Thoracic aorta (tissue), 2 donors: ENCODE data around the gene ST3GAL5. TPM values are rescaled to one million over a fixed set of nuclear protein-coding genes. Genes with fewer than 3 reads are reported as not detected.

ENCODE experiments used
- ATAC-seq: fragments of 150-250 bp; one replicate; pipeline ENCODE4 v1.8.0; 2017; ENCODE audit warnings: low read depth; ENCODE audit not compliant: insufficient number of reproducible peaks, low FRiP score
- DNase-seq: peaks from one replicate; pipeline ENCODE4 v3.0.0-alpha.2; 2020; ENCODE audit warnings: low spot score
- H3K27ac ChIP-seq, 2 donors: fragments of 200-600 bp; sonication (generic); 1 replicate in 1 of 2; 2 replicates in 1 of 2; pipeline ENCODE4 v1.5.1; 2016; ENCODE audit warnings: mild to moderate bottlenecking in 2 of 2, moderate library complexity in 2 of 2
- H3K27me3 ChIP-seq: fragments of 200-600 bp; sonication (generic); replicated peaks from 2 replicates; pipeline ENCODE4 v1.6.0; 2016; ENCODE audit warnings: mild to moderate bottlenecking; ENCODE audit not compliant: insufficient read depth
- H3K36me3 ChIP-seq: fragments of 200-600 bp; sonication (generic); one replicate; pipeline ENCODE4 v1.5.1; 2016
- H3K4me1 ChIP-seq, 2 donors: fragments of 200-600 bp; sonication (generic); 1 replicate in 1 of 2; 2 replicates in 1 of 2; pipeline versions ENCODE4 v1.5.1 to v1.6.0; 2016; ENCODE audit warnings: low read depth in 2 of 2, mild to moderate bottlenecking in 1 of 2; ENCODE audit not compliant: control insufficient read depth in 1 of 2
- H3K4me3 ChIP-seq: fragments of 200-600 bp; sonication (generic); 2 replicates; pipeline ENCODE4 v1.5.1; 2016; ENCODE audit warnings: mild to moderate bottlenecking
- H3K9me3 ChIP-seq: fragments of 200-600 bp; sonication (generic); 2 replicates; pipeline ENCODE4 v1.5.1; 2016
- total RNA-seq, 2 donors: library from RNA; depleted of rRNA; stranded (reverse); fragments of >200 nt; gene quantifications; one replicate each; pipeline versions ENCODE4 v1.1.0 to v1.2.3, GENCODE V29; 2016
- TF ChIP-seq, protein P1 (sequence below): fragments of 200-600 bp; sonication (generic); IDR thresholded peaks from one replicate; pipeline ENCODE4 v1.5.1; 2019; ENCODE audit warnings: antibody characterized with exemption

The ST3GAL5 gene
- total RNA-seq: 10 to 100 TPM; 11.9 to 32.7 TPM

DNA sequence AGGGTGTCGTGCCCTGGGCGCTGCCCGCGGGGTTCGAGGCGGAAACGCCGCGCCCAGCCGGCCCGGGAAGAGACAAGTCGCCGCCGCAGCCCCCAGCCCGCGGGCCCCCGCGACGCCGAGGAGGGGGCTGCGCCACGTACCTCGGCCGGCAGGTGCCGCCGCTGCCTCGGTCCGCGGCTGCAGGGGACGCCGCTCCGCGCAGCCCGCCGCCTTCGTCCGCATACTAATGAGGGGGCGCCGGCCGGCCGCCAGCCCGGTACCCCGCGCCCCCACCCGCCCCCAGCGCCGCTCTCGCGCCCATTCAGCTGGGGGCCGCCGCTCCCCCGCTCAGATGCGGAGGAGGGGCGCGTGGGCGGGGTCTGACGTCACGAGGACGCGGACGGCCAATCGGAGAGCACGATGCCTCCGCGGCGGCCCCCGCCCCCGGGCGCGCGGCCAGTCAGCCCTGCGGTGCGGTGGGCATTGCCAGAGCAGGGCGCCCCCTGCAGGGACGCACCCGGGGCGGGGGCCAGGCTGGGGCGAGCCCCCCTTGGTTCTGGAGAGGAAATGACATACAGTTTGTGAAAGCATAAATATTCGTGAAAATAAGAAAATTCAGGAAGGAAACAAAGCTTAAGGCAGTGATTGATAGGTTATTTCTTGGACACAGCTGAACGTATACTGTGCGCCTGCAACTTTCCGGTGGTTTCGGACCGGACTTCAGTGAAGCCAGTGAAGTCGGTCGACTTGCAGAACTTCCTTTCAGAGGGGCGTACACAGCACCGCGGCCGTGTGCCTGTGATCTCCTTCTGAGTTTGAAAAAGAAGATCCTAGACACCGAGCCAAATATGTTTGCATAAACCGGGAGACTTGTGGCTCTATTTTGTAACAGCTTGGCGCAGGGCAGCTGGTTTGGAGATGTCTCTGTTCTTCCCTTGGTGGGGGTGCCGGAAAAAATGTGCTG, at the start of gene ST3GAL5:
Gene ST3GAL5, minus strand, starts transcription at position 307 of the 943 bp plus-strand sequence. Its CDS starts 85 bp downstream, at position 222.
- TF ChIP-seq, protein P1, sequence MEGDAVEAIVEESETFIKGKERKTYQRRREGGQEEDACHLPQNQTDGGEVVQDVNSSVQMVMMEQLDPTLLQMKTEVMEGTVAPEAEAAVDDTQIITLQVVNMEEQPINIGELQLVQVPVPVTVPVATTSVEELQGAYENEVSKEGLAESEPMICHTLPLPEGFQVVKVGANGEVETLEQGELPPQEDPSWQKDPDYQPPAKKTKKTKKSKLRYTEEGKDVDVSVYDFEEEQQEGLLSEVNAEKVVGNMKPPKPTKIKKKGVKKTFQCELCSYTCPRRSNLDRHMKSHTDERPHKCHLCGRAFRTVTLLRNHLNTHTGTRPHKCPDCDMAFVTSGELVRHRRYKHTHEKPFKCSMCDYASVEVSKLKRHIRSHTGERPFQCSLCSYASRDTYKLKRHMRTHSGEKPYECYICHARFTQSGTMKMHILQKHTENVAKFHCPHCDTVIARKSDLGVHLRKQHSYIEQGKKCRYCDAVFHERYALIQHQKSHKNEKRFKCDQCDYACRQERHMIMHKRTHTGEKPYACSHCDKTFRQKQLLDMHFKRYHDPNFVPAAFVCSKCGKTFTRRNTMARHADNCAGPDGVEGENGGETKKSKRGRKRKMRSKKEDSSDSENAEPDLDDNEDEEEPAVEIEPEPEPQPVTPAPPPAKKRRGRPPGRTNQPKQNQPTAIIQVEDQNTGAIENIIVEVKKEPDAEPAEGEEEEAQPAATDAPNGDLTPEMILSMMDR: peak; percentile 70
- H3K4me1 ChIP-seq: peaks cover 26 to 39% of the 10 kb centered on the region in 2 donors
- H3K4me3 ChIP-seq: peak within 1 kb of the TSS; percentile 73
- no peaks in the 10 kb centered on the region for H3K36me3 ChIP-seq
- ATAC-seq (peak; percentile 67), DNase-seq (peak; percentile 51)
- H3K27ac ChIP-seq: peak within 1 kb of the TSS; percentile 67 to 75
- H3K27me3 ChIP-seq: no peaks in the 10 kb centered on the region
- H3K9me3 ChIP-seq: no peaks in the 10 kb centered on the region

DNA sequence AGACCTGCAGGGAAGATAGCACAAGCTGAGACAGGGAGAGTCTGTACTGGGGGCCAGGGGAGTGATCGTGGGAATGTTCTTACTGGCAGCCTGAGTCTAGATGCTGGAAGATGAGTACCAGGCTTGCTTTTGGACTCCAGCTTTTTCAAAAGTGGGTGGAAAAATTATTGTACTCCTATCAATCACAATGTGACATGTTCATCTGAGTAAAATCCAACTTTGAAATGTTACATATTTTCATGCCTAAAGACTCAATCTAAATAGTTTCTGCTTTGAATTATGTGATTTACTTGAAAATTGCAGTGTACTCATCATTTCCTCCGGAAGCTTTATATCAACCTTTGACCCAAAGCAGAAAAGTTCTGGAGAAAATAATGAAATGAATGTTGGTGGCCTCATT, 49.7 kb upstream of the ST3GAL5 start:
- H3K4me3 ChIP-seq: no peak overlapping the region
- H3K9me3 ChIP-seq: peaks cover 8% of the 10 kb centered on the region
- H3K36me3 ChIP-seq: no peaks in the 10 kb centered on the region
- H3K4me1 ChIP-seq: no peaks in the 10 kb centered on the region
- TF ChIP-seq, protein P1: no peak
- no peak for DNase-seq
- H3K27me3 ChIP-seq: no peaks in the 10 kb centered on the region
- no peak overlapping the region for H3K27ac ChIP-seq
- ATAC-seq: no peak

DNA sequence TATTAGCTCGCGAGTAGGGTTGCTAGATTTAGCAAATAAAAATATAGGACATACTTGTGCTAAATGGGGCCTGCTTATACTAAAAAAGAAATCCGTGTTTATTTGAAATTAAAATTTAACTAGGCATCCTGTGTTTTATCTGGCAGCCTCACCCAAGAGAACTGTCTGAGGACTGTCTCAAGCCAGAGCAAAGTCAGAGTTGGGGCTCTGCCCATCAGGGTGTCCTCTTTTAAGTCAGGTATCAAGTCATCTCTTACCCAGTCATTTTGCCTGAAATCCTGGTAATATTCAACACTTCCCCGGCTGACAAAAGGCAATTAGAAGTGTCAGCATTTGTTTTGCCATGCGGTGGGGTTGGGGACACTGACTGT, 48.3 kb upstream of the ST3GAL5 start:
- TF ChIP-seq, protein P1: no peak
- Histone ChIP-seq H3K4me1 (no peaks in the 10 kb centered on the region), H3K36me3 (no peaks in the 10 kb centered on the region), H3K27me3 (no peaks in the 10 kb centered on the region), H3K27ac (no peak overlapping the region), H3K9me3 (peaks cover 5% of the 10 kb centered on the region), H3K4me3 (no peak overlapping the region)
- no peak for DNase-seq
- no peak for ATAC-seq

DNA sequence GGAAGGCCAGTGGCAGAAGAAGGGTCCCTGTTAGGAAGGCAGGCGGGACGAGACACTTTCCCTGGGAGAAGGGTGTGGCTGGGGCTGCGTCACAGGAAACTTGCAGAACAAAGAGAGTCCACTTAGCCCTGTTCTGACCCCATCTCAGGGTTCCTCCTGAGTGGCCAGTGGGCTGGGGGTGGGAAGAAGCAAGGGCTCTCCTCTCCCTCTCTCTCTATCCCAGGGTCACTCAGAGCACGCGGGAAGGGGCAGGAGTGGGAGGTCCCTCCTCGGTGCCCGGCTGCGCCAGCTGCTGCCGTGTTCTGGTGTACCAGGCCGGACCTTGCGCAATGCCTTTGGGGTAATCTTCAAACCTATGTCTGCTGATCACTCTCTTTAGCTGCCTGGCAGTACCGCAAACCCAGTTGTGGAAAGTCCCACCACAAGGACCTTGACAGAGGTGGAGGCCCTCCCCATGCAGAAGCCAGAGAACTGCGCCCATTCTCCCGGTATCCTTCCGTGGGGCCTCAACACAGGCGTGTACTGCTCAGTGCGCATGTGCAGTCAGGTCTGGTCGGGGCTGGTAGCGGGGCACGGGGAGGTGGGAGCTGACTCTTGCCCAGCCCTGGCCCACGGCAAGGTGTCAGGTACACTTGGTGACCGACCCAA, 47.8 kb upstream of the ST3GAL5 start:
- DNase-seq: no peak
- no peaks in the 10 kb centered on the region for H3K27me3 ChIP-seq
- no peaks in the 10 kb centered on the region for H3K9me3 ChIP-seq
- no peak overlapping the region for H3K27ac ChIP-seq
- ATAC-seq: no peak
- H3K4me3 ChIP-seq: no peak overlapping the region
- no peaks in the 10 kb centered on the region for H3K4me1 ChIP-seq
- no peaks in the 10 kb centered on the region for H3K36me3 ChIP-seq
- TF ChIP-seq, protein P1: no peak

DNA sequence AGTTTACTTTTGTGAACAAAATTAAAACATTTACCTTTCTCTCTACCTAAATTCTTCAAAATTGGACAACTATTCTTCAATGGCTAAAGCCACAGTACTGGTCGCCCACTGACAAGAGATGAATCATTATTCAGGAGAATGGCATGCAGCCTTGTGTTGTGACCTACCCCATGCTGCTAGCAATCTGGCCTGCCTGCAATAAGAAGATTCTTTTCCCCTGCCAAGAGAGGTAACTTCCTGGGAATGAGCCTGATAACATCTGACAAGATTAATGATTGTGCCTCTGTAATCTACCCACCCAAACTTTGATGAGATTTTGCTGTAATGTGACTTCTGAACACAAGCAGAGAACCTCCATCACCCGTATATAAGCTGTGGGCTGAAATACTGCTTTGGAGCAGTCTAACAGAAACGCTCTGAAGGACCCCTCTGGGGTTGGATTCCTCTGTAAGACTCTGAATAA, 47.0 kb upstream of the ST3GAL5 start:
- Histone ChIP-seq H3K4me3 (no peak overlapping the region), H3K9me3 (no peaks in the 10 kb centered on the region), H3K36me3 (no peaks in the 10 kb centered on the region), H3K27me3 (no peaks in the 10 kb centered on the region), H3K4me1 (no peaks in the 10 kb centered on the region), H3K27ac (no peak overlapping the region)
- ATAC-seq (no peak), DNase-seq (no peak)
- TF ChIP-seq, protein P1: no peak
